Mucosa of descending colon (tissue), 3 donors: ENCODE measurements around the gene MYO1E. TPM values are rescaled to one million over a fixed set of nuclear protein-coding genes. Genes with fewer than 3 reads are reported as not detected.

ENCODE experiments used
- ATAC-seq: fragments of 200-7000 bp; cut with Tn5 transposase; one replicate; pipeline ENCODE4 v1.9.1; 2020; ENCODE audit warnings: mild to moderate bottlenecking, moderate library complexity
- DNase-seq, 3 donors: peaks; one replicate each; pipeline ENCODE4 v3.0.0-alpha.2; 2020
- H3K36me3 ChIP-seq: fragments of 200-600 bp; one replicate; pipeline ENCODE4 v1.8.0; 2021; ENCODE audit warnings: low read depth, mild to moderate bottlenecking
- H3K4me1 ChIP-seq: fragments of 200-600 bp; one replicate; pipeline ENCODE4 v1.8.0; 2021; ENCODE audit warnings: low read depth, mild to moderate bottlenecking
- H3K4me3 ChIP-seq: fragments of 200-600 bp; one replicate; pipeline ENCODE4 v1.8.0; 2021; ENCODE audit warnings: mild to moderate bottlenecking
- H3K9me3 ChIP-seq: fragments of 200-600 bp; one replicate; pipeline ENCODE4 v1.8.0; 2021; ENCODE audit warnings: mild to moderate bottlenecking
- intact Hi-C, 2 donors: fragments of 100-400 bp; cut with DNase I in 1 of 2; cut with micrococcal nuclease in 1 of 2; formaldehyde crosslinking; loops; one replicate each; pipeline versions ENCODE4 v1.11.0 to v1.11.1; 2022; cut with DNase I, micrococcal nuclease
- total RNA-seq, 3 donors: library from RNA; stranded (reverse); fragmentation: NEBNext Ultra II Directional in 2 of 3; extraction: Animal tissue kit (Norgen Biotek cat#: 25700) in 2 of 3; gene quantifications; one replicate each; pipeline versions ENCODE4 v1.2.1 to v1.2.4, GENCODE V29; 2021 to 2023
- TF ChIP-seq, protein P1 (sequence below): fragments of 200-600 bp; IDR thresholded peaks from one replicate; pipeline ENCODE4 v1.8.0; 2022; ENCODE audit warnings: antibody characterized with exemption, mild to moderate bottlenecking
- donor health status: DM: no; HTN: no; CAD: no; lungs with moderate emphysema.
- donor health status: DM: no; HTN: no; CAD: no.
- donor health status: DM: no; HTN: yes; CAD: no.

Gene MYO1E
- total RNA-seq, 3 donors from 2014 or later: 189 to 325 (median 283) TPM

DNA sequence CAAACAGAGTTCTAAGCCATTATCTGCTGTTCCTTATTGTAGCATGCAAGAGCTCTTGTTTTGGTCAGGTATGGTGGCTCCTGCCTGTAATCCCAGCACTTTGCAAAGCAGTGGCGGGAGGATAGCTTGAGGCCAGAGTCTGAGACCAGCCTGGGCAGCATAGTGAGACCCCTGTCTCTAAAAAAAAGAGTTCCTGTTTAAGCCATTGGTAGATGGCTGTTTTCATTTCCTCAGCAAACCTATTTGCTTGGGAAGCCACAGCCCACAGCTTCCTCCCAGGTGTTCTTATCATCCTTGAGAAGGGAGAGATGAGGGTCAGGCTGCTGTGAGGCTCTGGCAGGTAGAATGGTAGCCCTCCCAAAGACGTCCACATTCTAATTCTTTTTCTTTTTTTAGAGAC lies 40.9 kb upstream of the MYO1E start:
- intact Hi-C loops: no loop called here
- Histone ChIP-seq H3K9me3 (no peaks in the 10 kb centered on the region), H3K4me1 (peaks cover 22% of the 10 kb centered on the region), H3K36me3 (no peaks in the 10 kb centered on the region), H3K4me3 (no peak overlapping the region)
- ATAC-seq: peak; percentile 6
- DNase-seq: no peak
- TF ChIP-seq, protein P1, sequence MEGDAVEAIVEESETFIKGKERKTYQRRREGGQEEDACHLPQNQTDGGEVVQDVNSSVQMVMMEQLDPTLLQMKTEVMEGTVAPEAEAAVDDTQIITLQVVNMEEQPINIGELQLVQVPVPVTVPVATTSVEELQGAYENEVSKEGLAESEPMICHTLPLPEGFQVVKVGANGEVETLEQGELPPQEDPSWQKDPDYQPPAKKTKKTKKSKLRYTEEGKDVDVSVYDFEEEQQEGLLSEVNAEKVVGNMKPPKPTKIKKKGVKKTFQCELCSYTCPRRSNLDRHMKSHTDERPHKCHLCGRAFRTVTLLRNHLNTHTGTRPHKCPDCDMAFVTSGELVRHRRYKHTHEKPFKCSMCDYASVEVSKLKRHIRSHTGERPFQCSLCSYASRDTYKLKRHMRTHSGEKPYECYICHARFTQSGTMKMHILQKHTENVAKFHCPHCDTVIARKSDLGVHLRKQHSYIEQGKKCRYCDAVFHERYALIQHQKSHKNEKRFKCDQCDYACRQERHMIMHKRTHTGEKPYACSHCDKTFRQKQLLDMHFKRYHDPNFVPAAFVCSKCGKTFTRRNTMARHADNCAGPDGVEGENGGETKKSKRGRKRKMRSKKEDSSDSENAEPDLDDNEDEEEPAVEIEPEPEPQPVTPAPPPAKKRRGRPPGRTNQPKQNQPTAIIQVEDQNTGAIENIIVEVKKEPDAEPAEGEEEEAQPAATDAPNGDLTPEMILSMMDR: no peak

- intact Hi-C loops: no loop called here
- peak in 1 of 3 donors; percentile 58 for DNase-seq
Measured at GRCh38 chr15:59410391-59410896, 37.8 kb upstream of the MYO1E start.

GRCh38 chr15:59407946-59408345 lies 35.3 kb upstream of the MYO1E start:
- Histone ChIP-seq H3K36me3 (no peaks in the 10 kb centered on the region), H3K4me1 (peaks cover 17% of the 10 kb centered on the region), H3K9me3 (no peaks in the 10 kb centered on the region), H3K4me3 (no peak overlapping the region)
- no peak for DNase-seq
- TF ChIP-seq, protein P1: no peak
- ATAC-seq: no peak
- intact Hi-C loops: no loop called here

More at GRCh38 chr15:59410391-59410896, 37.8 kb upstream of the MYO1E start:
- no peak overlapping the region for H3K4me3 ChIP-seq
- peak; percentile 82 for ATAC-seq
- H3K9me3 ChIP-seq: no peaks in the 10 kb centered on the region
- TF ChIP-seq, protein P1: no peak
- H3K36me3 ChIP-seq: no peaks in the 10 kb centered on the region
- H3K4me1 ChIP-seq: peaks cover 22% of the 10 kb centered on the region

DNA sequence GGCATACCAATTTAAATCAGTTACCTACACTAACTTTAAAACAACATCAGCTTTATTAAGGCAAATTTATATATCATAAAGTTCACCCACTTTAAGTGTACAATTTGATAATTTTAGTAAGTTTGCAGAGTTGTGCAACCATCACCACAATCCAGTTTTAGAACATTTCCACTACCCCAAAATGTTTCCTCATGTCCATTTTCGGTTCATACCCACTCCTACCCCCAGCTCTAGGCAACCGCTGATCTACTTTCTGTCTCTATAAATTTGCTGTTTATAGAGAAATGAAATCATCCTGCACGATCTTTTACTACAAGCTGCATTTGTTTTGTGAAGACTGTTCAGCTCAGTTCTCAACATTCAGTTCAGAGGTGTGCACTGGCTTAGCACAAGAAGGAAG lies 33.8 kb upstream of the MYO1E start:
- Histone ChIP-seq H3K9me3 (no peaks in the 10 kb centered on the region), H3K4me3 (no peak overlapping the region), H3K4me1 (peaks cover 20% of the 10 kb centered on the region), H3K36me3 (no peaks in the 10 kb centered on the region)
- intact Hi-C loops: no loop called here
- DNase-seq (no peak), ATAC-seq (no peak)
- TF ChIP-seq, protein P1: no peak

- intact Hi-C loops: no loop called here
- no peaks in the 10 kb centered on the region for H3K9me3 ChIP-seq
- no peaks in the 10 kb centered on the region for H3K36me3 ChIP-seq
- ATAC-seq (peak; percentile 65), DNase-seq (peak in 1 of 3 donors; percentile 44)
- no peak overlapping the region for H3K4me3 ChIP-seq
- TF ChIP-seq, protein P1: no peak
- H3K4me1 ChIP-seq: peaks cover 21% of the 10 kb centered on the region
Measured at GRCh38 chr15:59405079-59405478, 32.4 kb upstream of the MYO1E start.
